T-helper 1 cell treated with Interleukin-12 subunit alpha and Interleukin-12 subunit beta and Interleukin-4 antibody, amounts not matched to agents 30 ng/mL and 1 ng/mL, for 36 hours (primary cell): ENCODE results near the gene NAALADL2. TPM values are rescaled to one million over a fixed set of nuclear protein-coding genes. Genes with fewer than 3 reads are reported as not detected.
"Not testable (repeated sequence)": the region's sequence is repeated elsewhere in the genome, so short reads cannot be mapped to it uniquely, and the experiment has no call there.

Source experiments
- intact Hi-C: fragments of 100-400 bp; cut with micrococcal nuclease; formaldehyde crosslinking; loops from one replicate; pipeline ENCODE4 v1.15.1; 2024
- total RNA-seq: library from RNA; stranded (reverse); gene quantifications from 2 replicates; pipeline ENCODE4 v1.2.3, GENCODE V29; 2022

The NAALADL2 gene
- total RNA-seq, 1 donor from 2014 or later, result not detected

DNA sequence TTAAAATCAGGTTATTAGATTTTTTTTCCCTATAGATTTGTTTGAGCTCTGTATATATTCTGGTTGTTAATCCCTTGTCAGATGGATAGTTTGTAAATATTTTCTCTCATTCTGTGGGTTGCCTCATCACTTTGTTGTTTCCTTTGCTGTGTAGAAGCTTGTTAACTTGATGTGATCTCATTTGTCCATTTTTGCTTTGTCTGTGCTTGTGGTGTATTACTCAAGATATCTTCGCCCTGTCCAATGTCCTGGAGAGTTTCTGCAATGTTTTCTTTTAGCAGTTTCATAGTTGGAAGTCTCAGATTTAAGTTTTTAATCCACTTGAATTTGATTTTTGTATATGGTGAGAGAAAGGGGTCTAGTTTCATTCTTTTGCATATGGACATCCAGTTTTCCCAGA is 699.1 kb downstream of the NAALADL2 start:
- intact Hi-C loops, result no loop called here

- intact Hi-C loops, result no loop called here
Measured at GRCh38 chr3:175564363-175564762, 705.2 kb downstream of the NAALADL2 start.

- intact Hi-C loops, result no loop called here
Measured at GRCh38 chr3:175571096-175571495, 712.0 kb downstream of the NAALADL2 start.

- intact Hi-C loops, result no loop called here
Measured at GRCh38 chr3:175573226-175573625, 714.1 kb downstream of the NAALADL2 start.

- intact Hi-C loops, result no loop called here
Measured at GRCh38 chr3:175580318-175580717, 721.2 kb downstream of the NAALADL2 start.

DNA sequence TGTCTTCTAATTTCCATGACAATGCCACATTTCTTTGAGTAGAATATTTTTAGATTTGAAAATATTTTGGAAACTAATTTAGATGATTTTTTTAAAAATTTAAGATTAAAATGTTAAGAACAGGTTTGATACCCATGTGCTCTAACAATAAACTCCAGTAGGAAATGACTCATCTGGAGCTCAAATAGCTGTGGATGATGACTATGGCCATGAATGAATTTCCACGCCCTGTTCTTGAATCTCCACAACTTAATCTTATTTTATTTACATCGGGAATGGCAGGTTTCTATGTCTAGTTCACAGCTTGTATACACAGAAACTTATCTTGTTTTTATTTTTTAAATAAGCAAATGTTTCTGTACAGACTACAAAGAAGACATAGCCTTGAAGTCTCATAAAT is 726.8 kb downstream of the NAALADL2 start:
- intact Hi-C loops, result no loop called here

- intact Hi-C loops, result no loop called here
Measured at GRCh38 chr3:175590745-175591144, 731.6 kb downstream of the NAALADL2 start.

DNA sequence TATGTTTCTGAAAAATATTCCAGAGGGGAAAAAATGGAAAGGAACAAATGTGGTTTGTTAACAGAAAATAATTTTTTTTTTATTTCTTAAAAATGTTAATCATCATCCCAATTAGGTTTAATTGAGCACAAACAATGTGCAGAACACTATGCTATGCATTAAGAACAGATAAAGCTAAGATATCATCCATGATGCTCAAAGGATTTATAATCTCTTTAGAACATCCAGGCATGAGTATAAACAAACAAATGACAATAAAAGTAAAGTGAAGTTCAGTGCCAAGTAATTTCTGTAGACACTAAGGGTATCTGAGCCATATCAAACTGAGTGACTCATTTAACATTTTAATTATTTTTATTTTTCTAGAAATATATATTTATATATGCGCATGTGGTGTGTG is 732.2 kb downstream of the NAALADL2 start:
- intact Hi-C loops, result no loop called here

DNA sequence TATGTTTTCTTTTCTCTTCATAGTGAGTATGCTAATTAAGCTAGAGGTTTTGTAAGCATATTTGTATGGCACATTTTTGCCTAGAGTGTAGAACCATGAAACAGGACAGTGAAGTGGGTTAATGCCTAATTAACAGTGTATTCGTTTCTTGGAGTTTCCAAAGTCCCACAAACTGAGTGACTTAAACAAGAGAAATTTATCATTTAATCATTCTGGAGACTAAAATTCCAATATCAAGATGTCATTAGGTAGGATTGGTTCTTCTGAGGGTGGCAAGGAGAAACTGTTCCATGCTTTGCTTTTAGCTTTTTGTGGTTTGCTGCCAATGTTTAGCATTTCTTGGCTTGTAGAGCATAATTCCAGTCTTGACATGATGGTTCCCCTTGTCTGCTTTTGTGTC is 734.2 kb downstream of the NAALADL2 start:
- intact Hi-C loops, result no loop called here

GRCh38 chr3:175598740-175599139 is 739.6 kb downstream of the NAALADL2 start:
- intact Hi-C loops, result no loop called here

- intact Hi-C loops, result no loop called here
Measured at GRCh38 chr3:175601521-175601920, 742.4 kb downstream of the NAALADL2 start.

GRCh38 chr3:175605851-175606250 is 746.7 kb downstream of the NAALADL2 start:
- intact Hi-C loops, result no loop called here

- intact Hi-C loops, result no loop called here
Measured at GRCh38 chr3:175606650-175607318, 747.6 kb downstream of the NAALADL2 start.

- intact Hi-C loops, result no loop called here
Measured at GRCh38 chr3:175608356-175608755, 749.2 kb downstream of the NAALADL2 start.

DNA sequence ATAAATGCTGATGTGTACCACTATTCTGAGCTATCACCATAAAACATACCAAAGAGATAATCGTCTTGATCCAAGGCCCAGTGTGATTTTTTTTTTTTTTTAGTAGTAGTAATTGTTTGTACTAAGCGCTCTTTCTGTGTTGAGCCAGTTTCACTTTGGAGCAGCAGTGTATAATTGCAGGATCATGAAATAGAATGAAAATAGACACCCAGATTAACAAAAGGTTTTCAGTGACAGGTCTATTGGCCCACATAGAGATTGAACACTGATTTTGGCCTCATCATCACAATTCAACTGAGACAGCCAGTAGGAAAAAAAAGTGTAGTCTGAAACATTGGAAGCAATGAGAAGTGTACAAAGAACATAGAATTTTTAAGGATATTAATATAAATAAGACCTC is 749.8 kb downstream of the NAALADL2 start:
- intact Hi-C loops, result no loop called here

DNA sequence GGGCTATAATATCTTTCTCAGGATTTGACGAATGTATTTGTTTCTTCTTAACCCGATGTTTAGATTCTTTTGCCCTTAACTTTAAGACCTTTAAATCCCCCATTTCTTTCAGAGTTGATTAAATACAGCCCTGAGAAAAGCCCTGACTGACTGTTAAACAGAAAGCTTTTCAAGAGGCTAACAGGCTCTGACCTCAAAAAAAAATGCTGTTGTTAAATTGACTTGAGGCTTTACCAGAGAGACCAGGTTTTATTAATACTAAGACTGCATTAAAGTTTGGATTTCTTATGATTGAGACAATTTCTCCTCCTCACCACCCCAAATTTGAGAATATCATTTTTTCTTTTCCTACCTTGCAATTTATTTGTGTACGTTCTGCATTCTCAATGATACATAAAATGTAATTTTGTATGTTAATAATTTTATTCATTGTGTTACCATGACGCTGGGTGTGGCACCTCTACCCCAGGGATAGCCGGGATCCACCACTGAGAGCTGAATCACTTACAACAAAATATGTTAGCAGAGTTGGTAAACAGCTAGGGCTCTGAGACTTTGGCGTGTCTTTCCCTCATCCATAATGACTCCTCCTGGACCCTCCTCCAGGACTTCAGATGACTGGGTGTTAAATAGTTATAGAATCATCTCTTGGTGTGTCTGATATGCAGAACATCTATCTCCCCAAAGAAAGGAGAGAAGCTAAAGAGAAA is 753.5 kb downstream of the NAALADL2 start:
- intact Hi-C loops, result no loop called here

- intact Hi-C loops, result not testable (repeated sequence)
Measured at GRCh38 chr3:175614107-175614506, 755.0 kb downstream of the NAALADL2 start.

- intact Hi-C loops, result no loop called here
Measured at GRCh38 chr3:175617247-175617646, 758.1 kb downstream of the NAALADL2 start.

DNA sequence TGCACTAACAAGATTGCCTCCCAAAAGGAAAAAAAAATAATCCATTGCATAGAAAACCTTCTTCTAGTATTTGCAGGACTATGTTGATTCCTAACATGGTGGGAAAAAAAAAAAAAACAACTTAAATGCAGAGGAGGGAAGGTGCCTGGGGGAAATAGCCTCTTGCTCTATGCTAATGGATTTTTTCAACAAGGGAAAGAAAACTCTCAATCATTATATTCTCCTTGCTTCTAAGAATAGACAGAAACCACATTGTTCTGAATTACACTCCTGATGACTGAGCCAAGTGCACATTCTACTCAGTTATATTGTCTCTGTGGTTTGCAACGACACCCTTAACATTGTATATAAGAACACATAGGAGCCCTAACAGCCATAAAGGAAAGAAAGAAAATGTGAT is 760.2 kb downstream of the NAALADL2 start:
- intact Hi-C loops, result no loop called here

- intact Hi-C loops, result no loop called here
Measured at GRCh38 chr3:175620093-175620492, 761.0 kb downstream of the NAALADL2 start.

DNA sequence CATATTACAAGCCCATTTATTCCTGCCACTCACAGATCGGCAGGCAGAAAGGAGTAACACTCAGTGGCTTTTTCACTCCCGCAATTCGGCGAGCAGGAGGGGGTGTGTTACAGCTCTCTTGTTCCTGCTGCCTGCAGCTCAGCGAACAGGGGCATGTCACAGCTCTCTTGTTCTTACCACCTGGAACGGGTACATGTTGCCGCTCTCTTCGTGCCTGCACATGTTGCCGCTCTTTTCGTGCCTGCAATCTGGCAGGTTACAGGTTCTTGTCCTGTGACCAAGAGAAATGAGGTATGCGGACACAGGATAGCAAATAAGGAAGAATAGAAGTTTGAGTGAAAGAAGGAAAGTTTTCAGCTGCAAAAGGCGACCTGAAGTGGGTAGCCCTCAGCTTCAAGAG is 761.4 kb downstream of the NAALADL2 start:
- intact Hi-C loops, result no loop called here

DNA sequence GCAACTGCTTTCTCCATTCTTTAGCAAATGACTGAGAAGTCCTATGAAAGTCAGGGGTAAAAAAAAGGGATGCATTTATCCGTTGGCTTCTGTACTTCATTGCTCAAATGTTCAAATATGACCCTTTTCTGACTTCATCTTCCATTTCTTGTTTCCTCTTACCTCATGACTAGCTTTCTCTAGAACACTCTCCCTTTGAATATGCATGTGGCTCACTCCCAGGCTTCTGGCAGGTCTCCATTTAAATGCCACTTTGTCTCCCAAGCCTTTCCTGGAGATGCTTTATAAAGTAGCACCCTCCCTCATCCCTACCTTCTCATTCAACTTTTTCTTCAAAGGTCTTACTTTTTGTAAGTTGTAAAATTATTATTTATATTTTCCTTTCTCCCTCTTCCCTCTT is 781.8 kb downstream of the NAALADL2 start:
- intact Hi-C loops, result no loop called here

- intact Hi-C loops, result no loop called here
Measured at GRCh38 chr3:175646865-175647264, 787.7 kb downstream of the NAALADL2 start.
